ENCODE measurements around the gene ADGRV1.

Gene ADGRV1

GRCh38 chr5:91150636-91151035 is 592.0 kb downstream of the ADGRV1 start:
- DNase-seq (ENCODE audit: low read depth in 1 of 2, low spot score in 1 of 2): no peak
- Histone ChIP-seq H3K27ac (replicated peaks) (no peak overlapping the region), H3K4me3 (replicated peaks; ENCODE audit: insufficient read depth, low read length) (no peak overlapping the region), H3K27me3 (ENCODE audit: insufficient read depth, poor library complexity, severe bottlenecking) (no peaks in the 10 kb centered on the region)
- TF ChIP-seq CTCF (IDR thresholded peaks at IDR 0.05; ENCODE audit: insufficient read depth, low read length) (no peak), POLR2AphosphoS5 (IDR thresholded peaks at IDR 0.05; ENCODE audit: low read depth) (no peak), SPI1 (IDR thresholded peaks at IDR 0.05; ENCODE audit: borderline replicate concordance, low read depth) (no peak), GABPA (IDR thresholded peaks at IDR 0.05; ENCODE audit: low read depth) (no peak), REST (IDR thresholded peaks at IDR 0.05; ENCODE audit: insufficient replicate concordance, low read depth) (no peak)

- no peak for TF ChIP-seq POLR2AphosphoS5 (IDR thresholded peaks at IDR 0.05; ENCODE audit: low read depth)
- TF ChIP-seq REST (IDR thresholded peaks at IDR 0.05; ENCODE audit: insufficient replicate concordance, low read depth): no peak
- TF ChIP-seq GABPA (IDR thresholded peaks at IDR 0.05; ENCODE audit: low read depth): no peak
- Histone ChIP-seq H3K4me3 (replicated peaks; ENCODE audit: insufficient read depth, low read length) (no peak overlapping the region), H3K27me3 (ENCODE audit: insufficient read depth, poor library complexity, severe bottlenecking) (no peaks in the 10 kb centered on the region), H3K27ac (replicated peaks) (no peak overlapping the region)
- no peak for DNase-seq (ENCODE audit: low read depth in 1 of 2, low spot score in 1 of 2)
Observed at GRCh38 chr5:91151947-91152346, 593.4 kb downstream of the ADGRV1 start.

GRCh38 chr5:91154338-91154737 is 595.7 kb downstream of the ADGRV1 start:
- no peak for DNase-seq (ENCODE audit: low read depth in 1 of 2, low spot score in 1 of 2)
- Histone ChIP-seq H3K4me3 (replicated peaks; ENCODE audit: insufficient read depth, low read length) (no peak overlapping the region), H3K27ac (replicated peaks) (no peak overlapping the region), H3K27me3 (ENCODE audit: insufficient read depth, poor library complexity, severe bottlenecking) (no peaks in the 10 kb centered on the region)
- TF ChIP-seq CTCF (IDR thresholded peaks at IDR 0.05; ENCODE audit: insufficient read depth, low read length): no peak
- TF ChIP-seq GABPA (IDR thresholded peaks at IDR 0.05; ENCODE audit: low read depth): no peak
- TF ChIP-seq REST (IDR thresholded peaks at IDR 0.05; ENCODE audit: insufficient replicate concordance, low read depth): no peak
- no peak for TF ChIP-seq SPI1 (IDR thresholded peaks at IDR 0.05; ENCODE audit: borderline replicate concordance, low read depth)
- no peak for TF ChIP-seq POLR2AphosphoS5 (IDR thresholded peaks at IDR 0.05; ENCODE audit: low read depth)

- H3K27me3 ChIP-seq (ENCODE audit: insufficient read depth, poor library complexity, severe bottlenecking): no peaks in the 10 kb centered on the region
- H3K4me3 ChIP-seq (replicated peaks; ENCODE audit: insufficient read depth, low read length): no peak overlapping the region
- no peak for DNase-seq (ENCODE audit: low read depth in 1 of 2, low spot score in 1 of 2)
- no peak for TF ChIP-seq SPI1 (IDR thresholded peaks at IDR 0.05; ENCODE audit: borderline replicate concordance, low read depth)
- no peak for TF ChIP-seq GABPA (IDR thresholded peaks at IDR 0.05; ENCODE audit: low read depth)
- TF ChIP-seq CTCF (IDR thresholded peaks at IDR 0.05; ENCODE audit: insufficient read depth, low read length): no peak
- TF ChIP-seq POLR2AphosphoS5 (IDR thresholded peaks at IDR 0.05; ENCODE audit: low read depth): no peak
- no peak for TF ChIP-seq REST (IDR thresholded peaks at IDR 0.05; ENCODE audit: insufficient replicate concordance, low read depth)
- H3K27ac ChIP-seq (replicated peaks): no peak overlapping the region
Observed at GRCh38 chr5:91155274-91155673, 596.7 kb downstream of the ADGRV1 start.

Data from HL-60 (cell line).